UCSD-AML1 (cell line): ENCODE data around the gene CDK14.

Source experiments
- DNase-seq: peaks from one replicate; lab custom pipeline; 2025; ENCODE audit not compliant: unreplicated experiment; lab: John Stamatoyannopoulos, UW

CDK14 gene

GRCh38 chr7:91082852-91083495 is 486.9 kb downstream of the CDK14 start:
- DNase-seq, result no peak

GRCh38 chr7:91083855-91084644 is 487.9 kb downstream of the CDK14 start:
- no peak for DNase-seq

- DNase-seq, result no peak
Measured at GRCh38 chr7:91085175-91085574, 489.1 kb downstream of the CDK14 start.

- no peak for DNase-seq
Measured at GRCh38 chr7:91086200-91086599, 490.1 kb downstream of the CDK14 start.

- no peak for DNase-seq
Measured at GRCh38 chr7:91088156-91088555, 492.0 kb downstream of the CDK14 start.

GRCh38 chr7:91088691-91089090 is 492.6 kb downstream of the CDK14 start:
- DNase-seq, result no peak

- DNase-seq, result no peak
Measured at GRCh38 chr7:91089382-91089963, 493.4 kb downstream of the CDK14 start.

- no peak for DNase-seq
Measured at GRCh38 chr7:91090684-91091083, 494.6 kb downstream of the CDK14 start.

GRCh38 chr7:91091631-91092030 is 495.5 kb downstream of the CDK14 start:
- DNase-seq, result no peak

GRCh38 chr7:91093181-91093580 is 497.1 kb downstream of the CDK14 start:
- DNase-seq, result no peak

GRCh38 chr7:91098566-91098965 is 502.4 kb downstream of the CDK14 start:
- no peak for DNase-seq

GRCh38 chr7:91103363-91103762 is 507.2 kb downstream of the CDK14 start:
- DNase-seq, result no peak

- DNase-seq, result no peak
Measured at GRCh38 chr7:91107460-91107859, 511.3 kb downstream of the CDK14 start.

GRCh38 chr7:91109200-91109599 is 513.1 kb downstream of the CDK14 start:
- no peak for DNase-seq

GRCh38 chr7:91112902-91113341 is 516.8 kb downstream of the CDK14 start:
- DNase-seq, result no peak

GRCh38 chr7:91114232-91114631 is 518.1 kb downstream of the CDK14 start:
- DNase-seq, result no peak

GRCh38 chr7:91126762-91127161 is 530.6 kb downstream of the CDK14 start:
- DNase-seq, result no peak

- DNase-seq, result no peak
Measured at GRCh38 chr7:91127325-91127724, 531.2 kb downstream of the CDK14 start.

GRCh38 chr7:91127959-91128358 is 531.8 kb downstream of the CDK14 start:
- DNase-seq, result no peak

- DNase-seq, result no peak
Measured at GRCh38 chr7:91128683-91129348, 532.7 kb downstream of the CDK14 start.

- no peak for DNase-seq
Measured at GRCh38 chr7:91135300-91135699, 539.2 kb downstream of the CDK14 start.
